Right atrium auricular region (tissue), 2 donors: ENCODE measurements around the gene MTSS2. TPM values are rescaled to one million over a fixed set of nuclear protein-coding genes. Genes with fewer than 3 reads are reported as not detected.

Experiments used
- DNase-seq: peaks from one replicate; pipeline ENCODE4 v3.0.0-alpha.2; 2019; ENCODE audit warnings: low spot score
- H3K27ac ChIP-seq, 2 donors: fragments of 200-600 bp; sonication (generic); 1 replicate in 1 of 2; 2 replicates in 1 of 2; pipeline ENCODE4 v1.5.1; 2016 to 2019
- H3K27me3 ChIP-seq, 2 donors: fragments of 200-600 bp; sonication (generic); one replicate each; pipeline versions ENCODE4 v1.5.1 to v1.6.0; 2017 to 2019
- H3K36me3 ChIP-seq: fragments of 200-600 bp; sonication (generic); one replicate; pipeline ENCODE4 v1.5.1; 2016
- H3K4me1 ChIP-seq, 2 donors: fragments of 200-600 bp; sonication (generic); one replicate each; pipeline versions ENCODE4 v1.5.1 to v1.6.0; 2017 to 2019
- H3K4me3 ChIP-seq, 2 donors: fragments of 200-600 bp; sonication (generic); 1 replicate in 1 of 2; 2 replicates in 1 of 2; pipeline ENCODE4 v1.5.1; 2017 to 2019; ENCODE audit warnings: mild to moderate bottlenecking in 1 of 2, moderate library complexity in 1 of 2
- H3K9me3 ChIP-seq, 2 donors: fragments of 200-600 bp; sonication (generic); one replicate each; pipeline ENCODE4 v1.5.1; 2019
- CTCF ChIP-seq, 2 donors: fragments of 200-600 bp; sonication (generic); IDR thresholded peaks; one replicate each; pipeline ENCODE4 v1.5.1; 2019; ENCODE audit warnings: antibody characterized with exemption in 2 of 2
- total RNA-seq, 2 donors: library from RNA; depleted of rRNA; stranded (reverse); fragments of >200 nt; gene quantifications; one replicate each; pipeline ENCODE4 v1.1.0, GENCODE V29; 2016

MTSS2 gene
- total RNA-seq, 2 donors from 2014 or later: 35.3 to 44.7 TPM

GRCh38 chr16:70701596-70701995, 15.7 kb upstream of the MTSS2 start:
- peaks cover 0 to 82% of the 10 kb centered on the region in 2 donors for H3K4me1 ChIP-seq
- no peaks in the 10 kb centered on the region for H3K36me3 ChIP-seq
- no peaks in the 10 kb centered on the region for H3K9me3 ChIP-seq
- TF ChIP-seq CTCF (IDR thresholded peaks at IDR 0.05): no peak
- no peak overlapping the region for H3K4me3 ChIP-seq
- DNase-seq: no peak
- H3K27me3 ChIP-seq: no peaks in the 10 kb centered on the region
- peak overlapping the region; percentile 76 to 85 for H3K27ac ChIP-seq

- H3K4me3 ChIP-seq: no peak overlapping the region
- no peaks in the 10 kb centered on the region for H3K27me3 ChIP-seq
- peaks cover 0 to 82% of the 10 kb centered on the region in 2 donors for H3K4me1 ChIP-seq
- H3K36me3 ChIP-seq: no peaks in the 10 kb centered on the region
- TF ChIP-seq CTCF (IDR thresholded peaks at IDR 0.05): no peak
- no peaks in the 10 kb centered on the region for H3K9me3 ChIP-seq
- no peak for DNase-seq
- peak overlapping the region; percentile 76 to 85 for H3K27ac ChIP-seq
Observed at GRCh38 chr16:70701036-70701435, 15.2 kb upstream of the MTSS2 start.

- H3K27me3 ChIP-seq: no peaks in the 10 kb centered on the region
- no peak for DNase-seq
Observed at GRCh38 chr16:70700101-70701020, 14.5 kb upstream of the MTSS2 start.

GRCh38 chr16:70699696-70700095, 13.8 kb upstream of the MTSS2 start:
- Histone ChIP-seq H3K4me3 (no peak overlapping the region), H3K27ac (peak overlapping the region; percentile 76 to 85), H3K27me3 (no peaks in the 10 kb centered on the region), H3K9me3 (no peaks in the 10 kb centered on the region), H3K36me3 (no peaks in the 10 kb centered on the region), H3K4me1 (peaks cover 0 to 94% of the 10 kb centered on the region in 2 donors)
- no peak for TF ChIP-seq CTCF (IDR thresholded peaks at IDR 0.05)
- DNase-seq: no peak

More at GRCh38 chr16:70700101-70701020, 14.5 kb upstream of the MTSS2 start:
- H3K4me1 ChIP-seq: peaks cover 0 to 88% of the 10 kb centered on the region in 2 donors
- H3K4me3 ChIP-seq: no peak overlapping the region
- peak overlapping the region; percentile 76 to 85 for H3K27ac ChIP-seq
- H3K9me3 ChIP-seq: no peaks in the 10 kb centered on the region
- no peak for TF ChIP-seq CTCF (IDR thresholded peaks at IDR 0.05)
- no peaks in the 10 kb centered on the region for H3K36me3 ChIP-seq

- Histone ChIP-seq H3K9me3 (no peaks in the 10 kb centered on the region), H3K27ac (peak overlapping the region in 1 of 2 donors; percentile 85), H3K27me3 (no peaks in the 10 kb centered on the region), H3K4me3 (no peak overlapping the region), H3K36me3 (no peaks in the 10 kb centered on the region), H3K4me1 (peaks cover 0 to 100% of the 10 kb centered on the region in 2 donors)
- no peak for DNase-seq
- TF ChIP-seq CTCF (IDR thresholded peaks at IDR 0.05): no peak
Observed at GRCh38 chr16:70698901-70699300, 13.0 kb upstream of the MTSS2 start.
